Mesenchymal stem cell (in vitro differentiated cells and primary cell): ENCODE data around the gene PTCRA.
"Not testable (repeated sequence)": the region's sequence is repeated elsewhere in the genome, so short reads cannot be mapped to it uniquely, and the experiment has no call there.

Experiments used
- DNase-seq: peaks from one replicate; pipeline ENCODE4 v3.0.0-alpha.2; 2013
- H2AFZ ChIP-seq: one replicate; pipeline ENCODE4 v1.6.1; 2013; ENCODE audit warnings: low read depth, mild to moderate bottlenecking, control low read depth, inconsistent platforms, low read length, moderate library complexity
- H2AK5ac ChIP-seq: 2 replicates; pipeline ENCODE4 v1.6.1; 2013; ENCODE audit warnings: low read length, moderate library complexity, mild to moderate bottlenecking, inconsistent platforms; ENCODE audit not compliant: severe bottlenecking
- H2BK120ac ChIP-seq: one replicate; pipeline ENCODE4 v1.6.1; 2013; ENCODE audit warnings: low read depth, mild to moderate bottlenecking, inconsistent platforms, low read length, moderate library complexity
- H2BK12ac ChIP-seq, 2 experiments: one replicate each; pipeline ENCODE4 v1.6.1; 2013; ENCODE audit warnings: inconsistent platforms in 2 of 2, low read length in 2 of 2, mild to moderate bottlenecking in 2 of 2, moderate library complexity in 2 of 2, control low read depth in 1 of 2
- H2BK15ac ChIP-seq: one replicate; pipeline ENCODE4 v1.6.1; 2013; ENCODE audit warnings: mild to moderate bottlenecking, low read depth, inconsistent platforms; ENCODE audit not compliant: poor library complexity, severe bottlenecking
- H2BK5ac ChIP-seq: 2 replicates; pipeline ENCODE4 v1.6.1; 2013; ENCODE audit warnings: low read depth, mild to moderate bottlenecking, low read length, control low read depth, inconsistent platforms; ENCODE audit not compliant: poor library complexity, severe bottlenecking
- H3K14ac ChIP-seq, 2 experiments: one replicate each; pipeline ENCODE4 v1.6.1; 2013; ENCODE audit warnings: inconsistent platforms in 2 of 2, low read length in 2 of 2, control low read depth in 1 of 2, mild to moderate bottlenecking in 1 of 2, moderate library complexity in 1 of 2
- H3K18ac ChIP-seq, 2 experiments: one replicate each; pipeline ENCODE4 v1.6.1; 2013; ENCODE audit warnings: inconsistent platforms in 2 of 2, low read length in 2 of 2, control low read depth in 1 of 2, low read depth in 1 of 2, mild to moderate bottlenecking in 1 of 2
- H3K23ac ChIP-seq, 2 experiments: one replicate each; pipeline ENCODE4 v1.6.1; 2013; ENCODE audit warnings: inconsistent platforms in 2 of 2, low read length in 2 of 2, mild to moderate bottlenecking in 2 of 2, moderate library complexity in 2 of 2, control low read depth in 1 of 2
- H3K27ac ChIP-seq: 2 replicates; pipeline ENCODE4 v1.5.1; 2013; ENCODE audit warnings: mild to moderate bottlenecking, moderate library complexity, low read length, control low read depth, inconsistent platforms; ENCODE audit not compliant: poor library complexity, severe bottlenecking
- H3K27me3 ChIP-seq, 2 experiments: 2 replicates each; pipeline versions ENCODE4 v1.6.1 to v1.7.0; 2013; ENCODE audit warnings: low read length in 2 of 2, mild to moderate bottlenecking in 2 of 2, moderate library complexity in 2 of 2, control low read depth in 1 of 2, inconsistent platforms in 1 of 2; ENCODE audit not compliant: control insufficient read depth in 1 of 2, insufficient read depth in 1 of 2
- H3K36me3 ChIP-seq, 2 experiments: 2 replicates each; pipeline versions ENCODE4 v1.6.1 to v1.7.0; 2013; ENCODE audit warnings: low read length in 2 of 2, control low read depth in 1 of 2, inconsistent platforms in 1 of 2, low read depth in 1 of 2, mild to moderate bottlenecking in 1 of 2; ENCODE audit not compliant: insufficient read depth in 2 of 2, control insufficient read depth in 1 of 2
- H3K4ac ChIP-seq, 2 experiments: one replicate each; pipeline ENCODE4 v1.6.1; 2013; ENCODE audit warnings: inconsistent platforms in 2 of 2, low read length in 2 of 2, mild to moderate bottlenecking in 2 of 2, moderate library complexity in 2 of 2, control low read depth in 1 of 2, low read depth in 1 of 2
- H3K4me1 ChIP-seq: 2 replicates; pipeline ENCODE4 v1.6.1; 2013; ENCODE audit warnings: low read depth, low read length, control low read depth; ENCODE audit not compliant: control insufficient read depth, insufficient read depth
- H3K4me2 ChIP-seq: 2 replicates; pipeline ENCODE4 v1.6.1; 2013; ENCODE audit warnings: low read length, mild to moderate bottlenecking, inconsistent platforms; ENCODE audit not compliant: poor library complexity, severe bottlenecking
- H3K4me3 ChIP-seq, 2 experiments: 2 replicates each; pipeline versions ENCODE4 v1.5.1 to v1.7.0; 2013; ENCODE audit warnings: low read length in 2 of 2, mild to moderate bottlenecking in 2 of 2, control low read depth in 1 of 2, low read depth in 1 of 2; ENCODE audit not compliant: insufficient read depth in 1 of 2
- H3K79me1 ChIP-seq: replicated peaks from 2 replicates; pipeline ENCODE4 v1.6.1; 2013; ENCODE audit warnings: mild to moderate bottlenecking, control low read depth, low read length, inconsistent platforms; ENCODE audit not compliant: poor library complexity, severe bottlenecking
- H3K9ac ChIP-seq: 2 replicates; pipeline ENCODE4 v1.7.0; 2013; ENCODE audit warnings: mild to moderate bottlenecking, low read length, moderate library complexity
- H3K9me3 ChIP-seq: 2 replicates; pipeline ENCODE4 v1.7.0; 2013; ENCODE audit warnings: mild to moderate bottlenecking, low read length; ENCODE audit not compliant: control insufficient read depth
- H4K8ac ChIP-seq: one replicate; pipeline ENCODE4 v1.6.1; 2013; ENCODE audit warnings: inconsistent platforms, mild to moderate bottlenecking, low read length, moderate library complexity
- H4K91ac ChIP-seq: one replicate; pipeline ENCODE4 v1.6.1; 2013; ENCODE audit warnings: mild to moderate bottlenecking, low read length, inconsistent platforms
- WGBS: methylation state at CpG from one replicate; pipeline ENCODE4 v1.1.7; 2013; ENCODE audit warnings: mixed read lengths; 5-methylcytosine and 5-hydroxymethylcytosine counted together

The PTCRA gene

GRCh38 chr6:42942444-42942843 is 26.6 kb downstream of the PTCRA start:
- peaks cover 45% of the 10 kb centered on the region in 2 experiments for H3K36me3 ChIP-seq

GRCh38 chr6:42947950-42948349 is 32.1 kb downstream of the PTCRA start:
- Histone ChIP-seq H3K27me3 (no peaks in the 10 kb centered on the region), H2BK5ac (no peak overlapping the region), H3K18ac (no peak overlapping the region), H3K79me1 (peaks cover 2% of the 10 kb centered on the region), H3K4me3 (no peak overlapping the region), H3K9ac (no peak overlapping the region), H3K4ac (no peak overlapping the region), H4K91ac (no peak overlapping the region), H3K9me3 (no peaks in the 10 kb centered on the region), H4K8ac (no peak overlapping the region), H2AFZ (no peak overlapping the region), H3K4me2 (no peak overlapping the region), H2AK5ac (no peak overlapping the region), H3K14ac (no peak overlapping the region), H3K27ac (no peak overlapping the region), H3K36me3 (peaks cover 0 to 12% of the 10 kb centered on the region in 2 experiments), H3K4me1 (no peaks in the 10 kb centered on the region), H2BK15ac (no peak overlapping the region), H2BK120ac (no peak overlapping the region), H3K23ac (no peak overlapping the region), H2BK12ac (no peak overlapping the region)
- DNase-seq: no peak

More at GRCh38 chr6:42942444-42942843, 26.6 kb downstream of the PTCRA start:
- Histone ChIP-seq H3K9ac (no peak overlapping the region), H3K4me3 (no peak overlapping the region), H3K27me3 (no peaks in the 10 kb centered on the region), H2BK120ac (no peak overlapping the region), H2AFZ (no peak overlapping the region), H2AK5ac (no peak overlapping the region), H3K9me3 (no peaks in the 10 kb centered on the region), H3K4ac (no peak overlapping the region), H2BK12ac (no peak overlapping the region), H3K4me1 (no peaks in the 10 kb centered on the region), H3K18ac (no peak overlapping the region), H3K14ac (no peak overlapping the region), H2BK15ac (no peak overlapping the region), H3K27ac (no peak overlapping the region), H4K91ac (no peak overlapping the region), H3K4me2 (no peak overlapping the region), H3K23ac (no peak overlapping the region), H2BK5ac (no peak overlapping the region), H3K79me1 (peaks cover 23% of the 10 kb centered on the region), H4K8ac (no peak overlapping the region)
- 88% methylated on average over 7 of the region's 7 CpGs for WGBS
- DNase-seq: no peak

GRCh38 chr6:42952389-42952788 is 36.5 kb downstream of the PTCRA start:
- Histone ChIP-seq H2AFZ (no peak overlapping the region), H3K27me3 (no peaks in the 10 kb centered on the region), H3K4ac (no peak overlapping the region), H4K8ac (no peak overlapping the region), H3K4me2 (no peak overlapping the region), H3K9me3 (no peaks in the 10 kb centered on the region), H3K36me3 (no peaks in the 10 kb centered on the region), H2BK12ac (no peak overlapping the region), H2BK120ac (no peak overlapping the region), H2AK5ac (no peak overlapping the region), H3K9ac (no peak overlapping the region), H2BK15ac (no peak overlapping the region), H4K91ac (no peak overlapping the region), H3K18ac (no peak overlapping the region), H2BK5ac (no peak overlapping the region), H3K79me1 (no peaks in the 10 kb centered on the region), H3K4me3 (no peak overlapping the region), H3K4me1 (no peaks in the 10 kb centered on the region), H3K27ac (no peak overlapping the region), H3K23ac (no peak overlapping the region), H3K14ac (no peak overlapping the region)
- WGBS: 87% methylated on average over 2 of the region's 4 CpGs
- no peak for DNase-seq

GRCh38 chr6:42954405-42954804 is 38.6 kb downstream of the PTCRA start:
- H3K4me2 ChIP-seq, H3K18ac ChIP-seq, H3K79me1 ChIP-seq, DNase-seq, H2BK120ac ChIP-seq, H2BK15ac ChIP-seq, H3K9ac ChIP-seq, H3K23ac ChIP-seq, H3K9me3 ChIP-seq, H3K4ac ChIP-seq, H4K91ac ChIP-seq, H3K27ac ChIP-seq, H3K14ac ChIP-seq, H2AFZ ChIP-seq, H3K36me3 ChIP-seq, H3K4me1 ChIP-seq, H3K27me3 ChIP-seq, H2BK5ac ChIP-seq, H2AK5ac ChIP-seq, H4K8ac ChIP-seq, H2BK12ac ChIP-seq, H3K4me3 ChIP-seq: not testable (repeated sequence)
- WGBS: 96% methylated on average over 4 of the region's 4 CpGs
